Amygdala (tissue), 56 donors: ENCODE data around the gene RBPJ.

ENCODE experiments used
- DNase-seq, 56 donors: peaks; one replicate each; lab custom pipeline; 2025; lab: John Stamatoyannopoulos, UW

The RBPJ gene

GRCh38 chr4:26410385-26411293 is 89.8 kb downstream of the RBPJ start:
- peak in 6 of 56 donors; percentile 7 to 85 (median 16) for DNase-seq

GRCh38 chr4:26412381-26413372 is 91.9 kb downstream of the RBPJ start:
- DNase-seq = peak in 15 of 56 donors; percentile 2 to 53 (median 8)

GRCh38 chr4:26413582-26413981 is 92.8 kb downstream of the RBPJ start:
- no peak for DNase-seq

- DNase-seq = no peak
Measured at GRCh38 chr4:26418107-26418506, 97.3 kb downstream of the RBPJ start.

- no peak for DNase-seq
Measured at GRCh38 chr4:26418850-26419249, 98.0 kb downstream of the RBPJ start.

- no peak for DNase-seq
Measured at GRCh38 chr4:26420438-26420837, 99.6 kb downstream of the RBPJ start.

- no peak for DNase-seq
Measured at GRCh38 chr4:26420913-26421312, 100.1 kb downstream of the RBPJ start.

- DNase-seq = no peak
Measured at GRCh38 chr4:26424153-26424552, 103.3 kb downstream of the RBPJ start.

- DNase-seq = no peak
Measured at GRCh38 chr4:26424838-26425237, 104.0 kb downstream of the RBPJ start.

- no peak for DNase-seq
Measured at GRCh38 chr4:26425953-26426352, 105.1 kb downstream of the RBPJ start.

- no peak for DNase-seq
Measured at GRCh38 chr4:26426892-26427291, 106.1 kb downstream of the RBPJ start.

GRCh38 chr4:26429910-26430309 is 109.1 kb downstream of the RBPJ start:
- no peak for DNase-seq

GRCh38 chr4:26431461-26432180 is 110.8 kb downstream of the RBPJ start:
- DNase-seq = no peak

- DNase-seq = no peak
Measured at GRCh38 chr4:26432419-26432818, 111.6 kb downstream of the RBPJ start.

GRCh38 chr4:26433556-26433955 is 112.7 kb downstream of the RBPJ start:
- no peak for DNase-seq

GRCh38 chr4:26434030-26434639 is 113.3 kb downstream of the RBPJ start:
- no peak for DNase-seq

GRCh38 chr4:26441102-26441501 is 120.3 kb downstream of the RBPJ start:
- peak in 3 of 56 donors; percentile 6 to 25 (median 9) for DNase-seq

- no peak for DNase-seq
Measured at GRCh38 chr4:26441771-26442170, 121.0 kb downstream of the RBPJ start.

- DNase-seq = no peak
Measured at GRCh38 chr4:26447378-26447777, 126.6 kb downstream of the RBPJ start.

GRCh38 chr4:26450418-26450817 is 129.6 kb downstream of the RBPJ start:
- no peak for DNase-seq
